GM19328 (cell line): Measurements from ENCODE around the gene ABI3BP.
A peak's percentile ranks its signal among the peaks of the same experiment; 100 is the strongest.
"Not testable (repeated sequence)": the region's sequence is repeated elsewhere in the genome, so short reads cannot be mapped to it uniquely, and the experiment has no call there.

Source experiments
- ATAC-seq: cut with Tn5 transposase; IDR thresholded peaks from one replicate; pipeline ENCODE4 v1.9.1; 2021; ENCODE audit warnings: mild to moderate bottlenecking, moderate library complexity; ENCODE audit not compliant: unreplicated experiment

Gene ABI3BP

DNA sequence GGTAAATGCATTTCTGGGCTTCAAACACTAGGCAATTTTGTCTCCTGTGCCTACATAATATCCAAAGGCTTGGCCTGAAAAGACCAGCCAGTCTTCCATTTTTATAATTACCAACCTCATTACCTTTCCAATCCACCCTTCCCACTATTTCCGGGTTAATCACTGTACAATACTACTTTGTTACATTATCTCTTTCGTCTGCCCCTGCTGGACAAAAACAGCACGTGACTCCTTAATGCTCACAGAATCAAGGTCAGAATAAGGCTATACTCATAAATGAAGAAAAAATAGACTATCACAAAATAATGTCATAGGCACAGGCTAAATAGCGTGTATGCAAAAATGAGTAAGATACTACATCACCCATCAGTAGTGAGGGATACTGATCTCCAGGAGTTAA is 40.1 kb downstream of the ABI3BP start:
- ATAC-seq = no peak

DNA sequence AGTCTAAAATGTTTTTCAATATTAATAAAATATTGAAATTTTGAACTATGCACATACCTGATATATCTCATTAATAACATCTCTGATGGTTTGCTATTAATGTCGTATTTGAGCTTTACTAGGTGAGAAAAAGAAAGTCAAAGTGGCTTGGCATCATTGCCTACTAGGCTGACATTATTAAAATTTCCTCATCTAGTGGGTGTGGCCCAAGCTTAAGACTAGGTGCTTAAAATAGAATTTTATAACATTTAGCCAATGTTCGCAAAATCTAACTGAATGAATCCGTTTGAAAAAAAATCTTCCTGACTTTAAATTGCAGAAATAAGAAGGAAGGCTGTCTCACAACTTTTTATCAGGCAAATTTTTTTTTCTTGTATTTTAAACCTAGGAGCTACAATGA is 46.1 kb downstream of the ABI3BP start:
- no peak for ATAC-seq

DNA sequence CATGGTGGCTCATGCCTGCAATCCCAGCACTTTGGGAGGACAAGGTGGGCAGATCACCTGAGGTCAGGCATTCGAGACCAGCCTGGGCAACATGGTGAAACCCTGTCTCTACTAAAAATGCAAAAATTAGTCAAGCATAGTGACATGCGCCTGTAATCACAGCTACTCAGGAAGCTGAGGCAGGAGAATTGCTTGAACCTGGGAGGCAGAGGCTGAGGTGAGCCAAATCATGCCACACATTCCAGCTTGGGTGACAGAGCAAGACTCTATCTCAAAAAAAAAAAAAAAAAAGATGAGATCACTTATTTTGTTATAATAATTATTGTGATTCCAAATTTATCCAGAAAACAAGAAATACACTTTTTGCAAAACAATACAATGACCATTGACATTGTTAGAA is 47.1 kb downstream of the ABI3BP start:
- ATAC-seq = not testable (repeated sequence)

DNA sequence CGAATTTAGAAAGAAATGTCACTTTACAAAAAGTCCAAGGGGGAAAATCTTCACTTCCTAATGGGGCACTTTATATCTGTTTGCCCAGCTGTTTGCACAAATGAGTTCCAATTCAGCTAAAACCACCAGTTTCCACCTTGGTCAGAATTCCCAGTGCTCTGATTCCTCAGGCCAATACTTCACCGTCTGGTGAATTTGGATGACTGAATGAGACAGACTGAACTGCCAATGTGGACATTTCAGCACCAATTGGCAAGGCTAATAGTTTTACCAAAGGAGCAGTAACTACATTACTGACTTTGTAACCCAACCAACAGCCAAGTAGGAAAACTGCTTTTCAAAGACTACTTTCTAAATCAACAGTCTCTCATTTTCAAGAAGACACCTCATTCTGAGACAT is 51.8 kb downstream of the ABI3BP start:
- no peak for ATAC-seq

DNA sequence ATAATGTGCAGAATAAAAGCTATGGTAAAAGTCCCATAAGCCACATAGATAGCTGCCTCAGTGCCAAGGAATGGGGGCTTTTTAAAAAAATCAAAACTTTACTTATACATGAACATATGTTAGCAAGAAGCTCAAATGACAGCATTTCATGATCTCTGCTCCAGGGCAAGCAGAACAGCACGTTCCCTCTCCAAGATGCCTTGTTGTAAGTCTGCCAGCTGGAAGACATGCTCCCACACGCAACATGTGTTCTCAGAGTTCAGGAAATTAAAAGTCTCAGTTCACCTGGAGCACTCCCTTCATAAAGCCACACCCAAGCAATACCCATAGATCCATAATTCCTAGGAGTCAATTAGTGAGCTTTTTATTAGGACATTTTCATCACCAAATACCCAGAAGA is 52.2 kb downstream of the ABI3BP start:
- ATAC-seq = no peak

DNA sequence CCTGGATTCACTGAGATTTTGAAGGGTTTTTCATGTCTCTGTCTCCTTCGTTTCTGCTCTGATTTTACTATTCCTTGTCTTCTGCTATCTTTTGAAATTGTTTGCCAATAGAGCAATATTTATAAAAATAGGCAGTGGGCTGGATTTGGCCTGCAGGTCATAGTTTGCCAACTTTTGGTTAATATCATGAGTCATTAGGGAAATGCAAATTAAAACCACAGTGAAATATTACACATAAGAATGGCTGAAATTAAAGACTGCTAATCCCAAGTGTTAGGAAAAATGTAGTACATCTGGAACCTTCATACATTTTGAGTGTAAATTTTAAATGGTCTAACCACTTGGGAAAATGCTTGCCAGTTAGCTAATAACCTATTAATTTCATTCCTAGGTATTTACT is 56.3 kb downstream of the ABI3BP start:
- ATAC-seq = no peak

DNA sequence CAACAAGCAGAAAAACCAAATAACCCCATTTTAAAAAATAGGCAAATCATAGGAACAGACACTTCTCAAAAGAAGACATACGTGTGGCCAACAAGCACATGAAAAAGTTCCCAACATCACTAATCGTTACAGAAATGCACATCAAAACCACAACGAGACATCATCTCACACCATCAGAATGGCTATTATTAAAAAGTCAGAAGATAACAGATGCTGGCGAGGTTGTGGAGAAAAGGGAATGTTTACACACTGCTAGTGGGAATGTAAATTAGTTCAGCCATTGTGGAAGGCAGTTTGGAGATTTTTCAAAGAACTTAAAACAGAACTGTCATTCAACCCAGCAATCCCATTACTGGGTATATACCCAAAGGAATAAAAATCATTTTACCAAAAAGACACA is 60.7 kb downstream of the ABI3BP start:
- no peak for ATAC-seq

DNA sequence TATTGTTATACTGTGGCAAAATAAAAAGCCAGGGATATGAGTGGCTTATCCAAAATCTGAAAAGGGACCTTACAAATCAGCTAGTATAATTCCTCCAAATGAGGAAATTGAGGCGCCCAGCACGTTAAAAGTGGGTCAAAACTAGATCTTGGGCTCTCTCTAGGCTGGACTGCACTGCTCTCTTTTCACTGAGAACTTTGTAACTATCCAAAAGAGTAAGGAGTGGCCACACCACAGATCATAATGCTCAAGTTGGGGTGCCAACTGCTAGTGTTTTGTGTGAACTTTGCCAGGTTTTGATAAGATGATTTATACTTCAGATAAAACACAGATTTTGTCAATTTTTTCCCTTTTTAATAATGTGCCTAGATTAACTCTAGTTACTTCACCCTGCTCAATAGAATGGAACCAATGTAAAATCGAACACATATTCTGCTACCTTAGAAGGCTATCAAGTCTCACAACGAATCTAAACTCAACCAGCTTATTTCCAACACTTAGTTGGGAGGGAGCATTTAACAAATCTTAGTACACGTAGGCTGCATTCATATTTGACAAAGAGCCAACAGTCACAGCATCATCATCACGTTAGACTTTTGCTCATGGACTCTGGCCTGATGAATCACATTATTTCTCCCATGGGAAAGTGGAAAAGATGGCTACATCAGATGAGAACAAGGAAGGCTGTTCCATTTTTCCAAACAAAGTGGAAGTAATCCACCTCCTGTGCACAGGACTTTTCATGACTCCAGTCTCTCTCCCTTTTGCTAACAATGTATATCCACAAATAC is 64.4 kb downstream of the ABI3BP start:
- ATAC-seq = no peak

DNA sequence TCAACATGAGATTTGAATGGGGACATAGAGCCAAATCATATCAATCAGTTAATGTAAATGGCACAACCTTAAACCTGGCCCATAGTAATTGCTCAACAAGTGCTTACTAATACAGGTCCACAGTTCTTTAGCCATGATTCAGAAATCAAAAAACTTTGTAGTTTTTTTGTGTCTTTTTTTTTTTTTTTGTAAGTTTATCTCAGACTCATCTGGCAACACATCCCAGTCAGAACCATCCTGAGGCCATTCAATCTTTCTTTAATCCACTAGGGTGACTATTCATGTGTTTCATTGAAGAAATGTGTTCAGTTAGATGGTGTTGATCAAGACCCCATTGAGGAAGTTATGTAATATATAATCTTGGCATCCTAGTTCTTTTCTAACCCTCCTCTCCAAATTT is 65.4 kb downstream of the ABI3BP start:
- no peak for ATAC-seq

DNA sequence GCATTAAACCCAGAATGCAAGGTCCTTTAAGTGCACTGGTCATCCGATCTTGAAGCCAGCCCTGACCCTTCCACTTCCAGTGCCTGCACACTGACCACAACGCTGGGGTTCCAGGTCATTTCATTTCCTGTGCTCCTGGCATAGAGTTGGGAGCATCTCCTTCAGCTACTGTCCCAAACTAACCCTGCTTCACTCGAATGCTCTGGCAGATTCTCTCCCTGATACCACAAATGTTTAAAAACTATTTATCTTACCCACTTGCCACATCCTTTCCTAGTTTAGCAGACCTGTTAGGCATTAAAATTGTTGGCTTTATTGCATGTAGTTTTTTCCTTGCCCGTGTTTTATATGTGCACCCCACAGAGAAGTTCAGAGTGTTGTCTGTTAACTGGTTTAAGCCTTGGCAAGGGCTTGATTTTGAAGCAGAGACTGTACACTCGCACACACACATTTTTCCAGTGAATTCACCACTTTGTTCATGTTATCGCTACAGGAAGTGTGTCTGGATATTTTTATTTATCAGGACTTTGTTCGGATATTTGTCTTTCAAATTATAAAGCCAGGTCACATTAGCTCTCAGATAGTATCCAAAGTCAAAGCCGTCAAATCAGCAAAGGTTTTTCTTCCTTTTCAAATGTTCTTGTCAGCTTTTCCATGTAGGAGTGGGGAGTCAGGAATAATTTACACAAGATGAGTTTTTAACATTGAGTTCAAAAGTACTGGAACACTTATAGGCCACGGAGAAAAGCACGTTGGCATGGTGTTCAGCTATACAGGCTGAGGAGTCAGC is 77.3 kb downstream of the ABI3BP start:
- no peak for ATAC-seq

DNA sequence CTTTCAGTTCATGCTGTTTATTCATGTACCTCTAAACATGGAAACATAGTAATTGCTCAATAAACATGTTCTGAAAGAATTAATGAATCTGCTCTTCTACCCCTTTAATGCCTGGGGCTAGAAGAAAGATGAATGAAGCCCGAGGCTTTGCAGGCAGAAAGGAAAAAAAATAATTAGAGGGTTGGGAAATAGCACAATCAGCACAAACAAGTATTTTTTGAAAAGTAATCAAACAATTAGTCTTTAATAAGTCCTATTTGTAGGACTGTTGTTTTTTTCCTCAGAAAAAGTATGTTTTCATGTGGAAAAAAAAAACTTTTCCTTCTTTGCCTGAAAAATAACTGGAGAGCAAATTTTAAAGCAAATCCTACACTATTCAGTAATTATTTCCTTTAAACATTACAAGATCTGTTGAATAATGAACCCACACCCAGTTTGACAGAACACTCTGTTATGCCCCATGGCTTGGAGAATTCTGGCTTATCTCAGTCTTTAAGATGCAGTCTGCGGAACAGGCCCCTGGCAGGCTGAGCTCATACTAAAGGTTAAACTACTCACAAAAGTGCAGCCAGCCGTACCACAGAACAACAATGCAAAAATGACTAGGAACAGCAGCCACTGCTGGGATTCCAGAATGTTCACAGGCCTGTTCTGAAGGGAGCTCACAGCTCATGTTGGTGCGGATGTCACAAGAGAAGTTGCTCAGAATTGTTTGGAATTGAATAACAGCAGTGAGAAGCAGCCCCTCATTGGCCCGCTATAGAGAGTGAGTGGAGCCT is 79.2 kb downstream of the ABI3BP start:
- ATAC-seq = no peak

DNA sequence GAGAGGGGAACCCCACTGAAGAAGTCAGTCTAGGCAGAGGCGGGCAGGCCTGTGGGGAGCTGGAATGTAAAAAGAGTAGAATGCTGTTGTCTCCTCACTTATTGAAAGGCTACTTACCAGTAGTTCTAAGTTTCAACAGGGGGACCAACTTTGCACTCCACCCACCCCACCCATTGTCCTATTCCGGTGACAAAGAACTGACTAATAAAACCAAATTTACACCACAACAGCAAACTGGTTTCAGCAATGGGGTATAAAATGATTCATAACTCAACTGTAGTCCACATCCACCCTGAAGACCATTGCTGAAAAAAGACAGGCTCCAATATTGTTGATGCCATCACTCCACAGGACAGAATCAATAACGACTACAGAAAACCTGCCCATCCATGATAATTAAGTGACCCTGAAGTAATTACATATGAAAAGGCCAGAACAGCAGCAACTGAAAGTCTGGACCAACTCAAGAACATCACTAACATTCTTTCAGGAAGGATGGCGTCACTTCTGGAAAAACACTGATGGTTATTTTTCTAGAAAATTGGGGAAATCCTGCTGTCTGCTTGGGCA is 80.2 kb downstream of the ABI3BP start:
- no peak for ATAC-seq

DNA sequence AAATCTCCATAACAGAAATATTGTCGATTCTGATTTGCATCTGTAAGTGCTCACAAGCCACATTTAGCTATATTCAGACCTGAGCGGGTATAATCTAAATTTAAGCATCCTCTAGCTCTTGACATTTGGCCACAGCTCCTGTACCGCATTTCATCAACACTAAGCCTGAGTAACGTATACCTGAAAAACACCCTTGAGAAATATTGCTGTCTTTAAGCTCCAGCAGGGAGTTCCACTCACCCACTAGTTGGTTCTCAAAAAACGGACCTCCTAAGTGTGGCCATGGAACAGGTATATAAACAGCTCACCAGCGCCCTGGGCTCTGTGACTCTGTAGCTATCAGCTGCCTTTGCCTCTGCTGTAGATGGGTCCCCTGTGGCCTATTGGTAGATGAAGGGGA is 80.7 kb downstream of the ABI3BP start:
- peak; percentile 51 for ATAC-seq

DNA sequence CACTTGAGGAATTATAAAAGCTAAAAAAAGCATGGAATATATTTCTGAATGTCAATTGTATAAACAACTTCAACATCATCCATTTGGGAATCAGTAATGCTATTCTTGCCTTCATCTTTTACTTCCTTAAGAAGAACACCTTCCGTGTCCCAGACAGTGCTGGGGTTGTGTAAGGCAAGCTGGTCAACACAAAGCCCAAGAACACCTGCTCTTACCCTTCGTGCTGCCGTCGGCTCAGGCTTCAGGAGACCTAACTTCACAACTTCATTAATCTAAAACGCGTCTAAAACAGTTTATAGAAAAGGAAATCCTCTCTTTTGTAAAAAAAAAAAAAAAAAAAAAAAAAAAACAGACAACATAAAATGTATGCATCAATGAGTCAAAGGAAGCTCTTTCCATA is 81.3 kb downstream of the ABI3BP start:
- no peak for ATAC-seq

DNA sequence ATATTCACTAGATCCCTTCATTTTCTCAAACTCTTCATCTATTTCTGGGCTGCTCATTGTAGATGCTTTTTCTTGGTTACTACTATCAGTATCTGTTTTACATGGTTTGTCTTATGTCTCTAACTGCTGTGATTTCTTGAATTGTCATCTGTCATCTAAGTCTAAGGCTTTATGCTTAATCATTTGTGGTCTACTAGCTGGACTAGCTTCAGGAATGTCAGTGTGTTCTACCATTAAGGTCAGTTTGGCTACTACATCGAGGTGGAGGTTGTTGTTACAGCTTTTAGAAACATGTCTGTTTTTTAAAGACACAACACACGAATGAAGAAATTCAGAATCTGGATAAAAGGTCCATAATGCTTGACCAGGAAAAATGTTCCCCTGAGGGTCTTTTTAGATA is 82.2 kb downstream of the ABI3BP start:
- no peak for ATAC-seq

DNA sequence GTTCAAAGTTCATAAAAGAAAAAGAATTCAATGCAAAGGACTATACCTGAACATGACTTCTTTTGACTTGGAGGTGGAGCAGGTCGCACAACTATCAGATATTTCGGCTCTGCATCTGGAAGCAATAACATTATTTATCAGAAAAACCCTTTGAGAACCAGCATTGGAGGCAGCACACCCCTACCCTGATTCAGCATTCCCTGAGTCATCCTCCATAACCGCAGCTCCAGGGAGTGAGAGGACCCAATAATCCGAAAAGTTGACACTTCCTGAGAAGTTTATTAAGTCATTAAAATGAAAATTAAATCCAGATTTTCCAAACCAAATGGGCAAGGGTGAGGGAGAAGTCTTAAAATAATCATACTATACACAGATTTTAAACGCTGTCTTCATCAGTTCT is 90.6 kb downstream of the ABI3BP start:
- ATAC-seq = no peak

DNA sequence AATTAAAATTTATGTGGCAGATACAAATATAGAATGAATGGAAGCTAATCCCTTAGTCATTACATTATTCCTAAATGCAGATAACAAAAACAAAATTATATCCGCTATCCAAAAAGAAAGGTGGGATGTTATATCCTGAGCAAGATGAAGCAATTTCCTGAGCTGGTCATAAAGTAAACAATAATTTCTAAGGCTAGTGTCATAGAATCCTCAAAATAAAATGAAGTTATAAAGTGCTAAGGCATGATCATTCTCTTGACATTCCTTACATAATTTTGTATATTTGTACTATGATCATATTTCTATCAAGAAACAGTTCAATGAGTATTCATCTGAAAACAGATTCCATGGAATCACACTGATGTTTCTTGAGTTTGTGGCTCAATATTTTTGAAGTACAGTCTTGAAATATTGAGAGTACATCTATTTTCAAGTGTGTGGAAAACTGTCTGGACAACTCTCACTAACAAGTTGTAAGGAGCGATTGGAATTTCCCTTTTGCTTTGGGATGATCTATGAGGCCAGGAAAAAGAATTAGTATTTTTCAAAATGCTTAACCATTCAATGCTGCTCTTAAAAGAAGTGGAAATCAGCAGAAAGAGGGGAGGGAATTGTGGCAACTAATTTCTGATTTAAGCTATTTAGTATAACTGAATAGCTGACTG is 92.4 kb downstream of the ABI3BP start:
- ATAC-seq = no peak

DNA sequence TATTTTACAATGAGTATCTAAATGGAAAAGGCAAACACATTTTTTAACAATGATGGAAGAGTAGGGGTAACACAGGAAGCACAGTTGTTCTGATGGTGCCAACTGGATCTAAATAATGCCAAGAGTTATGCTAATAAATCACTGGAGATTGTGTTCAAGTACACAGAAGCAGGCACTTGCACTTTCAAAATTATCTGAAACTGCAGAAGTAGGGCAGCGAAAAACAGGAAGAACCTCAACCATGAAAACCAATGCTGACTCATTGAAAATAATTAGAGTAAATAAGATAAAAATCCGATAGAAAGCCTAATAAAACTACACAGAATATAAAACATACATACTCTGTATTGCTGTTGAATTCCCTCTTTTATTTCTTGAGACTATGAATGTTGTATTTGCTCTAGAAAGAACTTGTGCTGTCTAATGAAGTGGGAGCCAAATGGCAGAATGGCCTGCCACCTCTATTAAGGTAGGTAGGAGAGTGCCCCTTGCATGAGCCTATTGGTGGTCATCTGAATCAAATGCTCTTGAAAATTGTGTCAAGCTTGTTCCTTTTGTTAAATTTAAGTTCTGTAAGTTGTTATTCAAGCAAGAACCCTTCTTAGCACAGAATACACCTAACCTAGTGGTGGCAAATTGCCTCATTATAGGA is 93.7 kb downstream of the ABI3BP start:
- peak; percentile 76 for ATAC-seq

DNA sequence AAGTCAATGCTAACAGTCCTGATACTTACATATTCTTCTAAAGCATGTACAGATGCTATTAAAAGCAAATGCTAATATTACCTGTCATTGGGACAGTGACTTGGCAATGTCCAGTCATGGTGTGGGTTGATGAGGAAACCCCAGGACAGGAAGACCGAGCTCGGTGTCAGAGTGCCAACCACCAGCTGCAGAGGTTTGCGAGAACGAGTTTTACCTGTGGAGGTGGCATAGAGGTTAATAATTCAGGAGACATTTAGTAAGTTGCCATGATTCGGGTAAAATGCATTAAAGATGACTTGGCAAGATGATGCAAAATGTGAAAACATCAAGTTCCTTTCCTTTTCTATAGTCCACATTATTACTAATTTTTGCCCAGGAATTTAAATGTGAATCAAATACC is 94.5 kb downstream of the ABI3BP start:
- no peak for ATAC-seq

DNA sequence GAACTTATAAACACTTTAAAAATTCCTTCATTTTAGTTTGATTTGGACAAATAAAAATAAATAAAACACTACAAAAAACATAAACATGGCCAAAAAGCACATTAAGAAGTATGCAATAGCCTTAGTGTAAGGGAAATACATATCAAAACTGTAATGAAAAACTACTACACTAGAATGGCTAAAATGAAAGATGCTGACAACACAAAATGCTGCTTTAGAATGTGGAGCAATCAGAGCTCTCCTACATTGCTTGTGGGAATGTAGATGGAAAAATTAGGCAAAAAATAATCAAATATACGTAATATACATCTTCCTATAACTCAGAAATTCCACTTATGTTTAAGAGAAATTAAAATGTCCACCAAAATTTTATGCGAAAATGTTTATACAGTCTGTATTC is 96.2 kb downstream of the ABI3BP start:
- ATAC-seq = no peak
